ENCODE measurements around the gene PRTN3.
"Not testable (repeated sequence)": the region's sequence is repeated elsewhere in the genome, so short reads cannot be mapped to it uniquely, and the experiment has no call there.

The PRTN3 gene

DNA sequence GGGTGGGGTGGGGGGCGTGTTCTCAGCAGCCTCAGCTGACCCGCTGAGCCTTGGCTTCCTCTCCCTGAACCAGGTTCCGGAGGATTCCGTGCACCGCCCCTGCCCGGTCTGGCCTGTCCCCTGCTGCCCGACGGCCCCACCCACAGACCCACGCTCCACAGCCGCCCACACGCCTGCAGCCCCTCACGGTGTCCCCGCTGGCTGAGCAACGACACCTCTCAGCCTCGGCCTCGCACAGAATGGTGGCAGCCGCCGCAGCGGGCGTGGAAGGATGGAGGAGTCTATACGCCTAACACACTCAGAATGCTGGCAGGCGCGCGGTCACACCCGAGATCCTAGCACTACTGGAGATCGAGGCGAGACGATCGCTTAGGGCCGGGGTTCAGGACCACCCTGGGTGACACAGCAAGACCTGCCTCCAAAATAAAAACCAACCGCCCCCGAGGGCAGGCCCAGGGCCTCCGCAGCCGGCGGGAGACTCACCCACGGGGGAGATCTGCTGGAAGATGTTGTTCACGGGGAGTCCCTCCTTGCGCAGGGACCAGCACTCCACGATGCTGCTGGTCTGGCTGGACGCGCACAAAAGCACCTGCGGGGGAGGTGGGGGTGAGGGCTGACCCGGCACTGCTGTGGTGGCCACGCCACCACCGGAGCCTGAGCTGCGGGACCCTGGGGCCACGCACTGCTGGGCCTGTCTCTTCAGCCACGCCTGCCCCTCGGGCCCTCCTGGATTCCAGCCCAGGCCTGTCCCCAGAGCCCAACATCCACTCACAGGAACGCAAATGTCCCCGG lies 43.8 kb downstream of the PRTN3 start:
- no peak for DNase-seq

DNA sequence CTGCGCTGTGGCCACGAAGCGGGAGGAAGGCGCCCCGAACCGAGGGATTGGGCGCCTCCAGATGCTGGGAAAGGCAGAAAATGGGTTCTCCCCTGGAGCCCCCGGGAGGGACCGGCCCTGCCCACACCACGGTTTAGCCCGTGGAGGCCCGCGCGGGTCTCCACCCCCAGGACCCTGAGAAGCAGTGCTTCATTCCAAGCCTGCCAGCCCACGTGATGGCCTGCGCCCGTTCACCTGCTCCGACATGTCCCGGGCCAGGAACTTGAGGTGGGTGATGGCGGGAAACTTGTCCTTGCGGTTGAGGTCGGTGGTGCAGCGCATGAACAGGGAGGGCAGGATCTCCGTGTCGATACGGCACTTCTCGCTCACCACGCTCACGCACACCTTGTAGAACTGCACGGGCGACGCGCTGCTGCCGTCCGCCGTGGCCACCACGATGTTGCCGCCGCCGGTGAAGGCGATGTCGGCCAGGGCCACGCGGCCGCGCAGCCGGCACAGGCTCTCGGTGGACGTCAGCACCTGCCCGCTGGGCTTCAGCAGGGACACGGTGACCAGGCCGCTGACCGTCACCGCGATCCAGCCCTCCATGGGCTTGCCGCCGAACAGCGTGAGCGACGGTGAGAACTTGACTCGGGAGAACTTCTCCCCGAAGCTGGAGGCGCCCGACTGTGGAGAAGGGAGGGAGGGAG lies 44.9 kb downstream of the PRTN3 start:
- no peak for DNase-seq

DNA sequence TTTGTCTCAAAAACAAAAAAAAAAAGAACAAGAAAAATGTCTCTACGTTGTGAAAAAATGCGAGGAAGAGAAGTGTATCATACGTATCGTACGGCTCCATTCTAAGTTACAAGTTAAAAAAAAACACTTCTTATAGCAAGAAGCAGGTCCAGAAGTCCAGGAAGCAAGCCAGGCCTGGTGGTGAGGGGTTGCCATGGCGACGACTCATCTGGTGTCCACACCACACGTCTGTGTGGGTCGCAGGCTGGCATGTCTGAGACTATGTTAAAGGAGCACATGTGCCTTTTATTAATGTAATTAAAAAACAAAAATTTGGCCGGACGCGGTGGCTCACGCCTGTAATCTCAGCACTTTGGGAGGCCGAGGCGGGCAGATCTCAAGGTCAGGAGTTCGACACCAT lies 46.3 kb downstream of the PRTN3 start:
- no peak for DNase-seq

DNA sequence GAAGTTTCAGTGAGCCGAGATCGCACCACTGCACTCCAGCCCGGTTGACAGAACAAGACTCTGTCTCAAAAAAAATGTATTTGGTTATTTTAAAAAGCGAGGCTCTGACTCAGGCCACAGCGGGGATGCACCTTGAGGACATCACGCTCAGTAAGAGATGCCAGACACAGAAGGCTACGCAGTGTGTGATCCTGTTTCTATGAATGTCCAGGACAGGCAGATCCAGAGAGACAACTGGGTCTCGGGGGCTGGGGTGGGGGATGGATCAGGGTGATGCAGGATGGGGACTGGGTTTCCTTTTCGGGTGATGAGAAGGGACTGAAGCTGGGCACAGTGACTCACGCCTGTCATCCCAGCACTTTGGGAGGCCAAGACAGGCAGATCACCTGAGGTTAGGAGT lies 46.8 kb downstream of the PRTN3 start:
- no peak for DNase-seq

DNA sequence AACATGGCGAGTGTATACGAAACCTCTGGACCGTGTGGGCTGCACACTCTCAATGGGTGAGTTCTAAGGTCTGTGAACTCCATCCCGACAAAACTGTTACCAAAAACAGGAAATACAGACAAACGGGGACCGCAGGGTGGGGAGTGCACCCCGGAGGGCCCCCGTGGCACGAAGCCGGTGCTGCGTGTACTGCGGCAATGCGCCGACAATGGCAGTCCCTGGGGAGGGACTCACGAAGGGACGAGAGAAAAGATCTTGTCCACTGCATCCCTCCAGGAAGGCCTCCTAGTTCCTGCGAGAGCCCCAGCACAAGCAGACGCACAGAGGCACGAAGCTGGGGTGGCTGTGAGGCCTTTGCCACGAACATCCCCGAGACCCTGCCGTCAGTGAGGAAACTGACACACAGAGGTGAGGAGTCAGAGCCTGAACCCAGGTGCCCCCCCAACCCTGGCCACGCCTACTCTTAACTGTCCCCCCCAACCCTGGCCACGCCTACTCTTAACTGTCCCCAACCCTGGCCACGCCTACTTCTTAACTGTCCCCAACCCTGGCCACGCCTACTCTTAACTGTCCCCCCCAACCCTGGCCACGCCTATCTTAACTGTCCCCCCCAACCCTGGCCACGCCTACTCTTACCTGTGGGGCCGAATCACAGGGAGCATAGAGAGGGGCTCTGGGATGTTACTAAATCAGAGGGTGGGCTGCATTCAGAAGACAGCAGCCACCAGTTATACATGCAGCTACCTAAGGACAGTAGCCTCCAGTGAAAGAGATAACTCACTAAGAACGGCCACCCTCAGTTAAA lies 48.0 kb downstream of the PRTN3 start:
- no peak for DNase-seq

DNA sequence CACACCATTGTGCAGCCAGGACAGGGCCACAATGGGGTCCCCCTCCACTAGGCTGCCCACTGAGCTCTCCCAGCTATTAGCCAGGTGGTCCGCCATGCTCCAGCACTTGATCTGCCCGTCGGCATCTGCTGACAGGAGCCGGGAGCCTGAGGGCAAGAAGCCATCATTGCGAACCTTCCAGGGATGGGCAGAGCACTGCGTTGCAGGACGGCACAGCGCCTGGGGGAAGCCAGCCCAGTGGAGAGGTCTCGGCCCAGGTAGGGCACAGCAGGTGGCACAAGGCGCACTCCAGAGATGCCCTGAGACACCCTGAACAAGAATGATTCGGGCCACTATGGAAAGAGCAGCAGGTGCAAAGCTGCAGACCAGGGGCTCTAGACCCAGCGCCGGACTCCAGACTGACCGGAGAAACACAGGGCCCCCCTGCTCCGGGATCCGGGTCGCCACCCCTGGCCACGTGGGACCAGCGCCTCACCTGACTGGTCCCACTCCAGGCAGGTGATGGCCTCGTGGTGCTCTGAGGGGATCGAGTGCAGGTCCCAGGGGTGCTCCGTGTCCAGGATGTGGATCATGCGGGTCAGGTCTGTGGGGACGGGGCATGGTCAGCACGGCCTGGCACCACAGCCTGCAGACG lies 49.0 kb downstream of the PRTN3 start:
- DNase-seq, result no peak

DNA sequence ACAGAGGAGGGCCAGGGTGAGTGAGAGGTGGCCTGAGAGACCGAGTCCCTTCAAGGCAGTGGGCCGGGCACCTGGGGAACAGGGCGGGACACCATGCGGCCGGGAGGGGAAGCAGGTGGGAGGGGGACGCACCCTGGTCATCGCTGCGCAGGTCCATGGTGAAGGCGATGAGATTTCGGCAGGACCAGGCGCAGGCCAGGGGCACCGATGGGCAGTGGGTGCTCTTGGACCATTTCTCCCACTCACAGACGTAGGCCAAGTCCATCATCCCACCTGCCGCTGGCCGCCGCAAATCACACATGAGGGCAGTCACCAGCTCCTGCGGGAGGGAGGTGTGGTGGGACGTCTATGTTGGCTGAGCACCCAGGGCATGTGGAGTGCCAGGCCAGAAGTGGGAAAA lies 50.0 kb downstream of the PRTN3 start:
- no peak for DNase-seq

DNA sequence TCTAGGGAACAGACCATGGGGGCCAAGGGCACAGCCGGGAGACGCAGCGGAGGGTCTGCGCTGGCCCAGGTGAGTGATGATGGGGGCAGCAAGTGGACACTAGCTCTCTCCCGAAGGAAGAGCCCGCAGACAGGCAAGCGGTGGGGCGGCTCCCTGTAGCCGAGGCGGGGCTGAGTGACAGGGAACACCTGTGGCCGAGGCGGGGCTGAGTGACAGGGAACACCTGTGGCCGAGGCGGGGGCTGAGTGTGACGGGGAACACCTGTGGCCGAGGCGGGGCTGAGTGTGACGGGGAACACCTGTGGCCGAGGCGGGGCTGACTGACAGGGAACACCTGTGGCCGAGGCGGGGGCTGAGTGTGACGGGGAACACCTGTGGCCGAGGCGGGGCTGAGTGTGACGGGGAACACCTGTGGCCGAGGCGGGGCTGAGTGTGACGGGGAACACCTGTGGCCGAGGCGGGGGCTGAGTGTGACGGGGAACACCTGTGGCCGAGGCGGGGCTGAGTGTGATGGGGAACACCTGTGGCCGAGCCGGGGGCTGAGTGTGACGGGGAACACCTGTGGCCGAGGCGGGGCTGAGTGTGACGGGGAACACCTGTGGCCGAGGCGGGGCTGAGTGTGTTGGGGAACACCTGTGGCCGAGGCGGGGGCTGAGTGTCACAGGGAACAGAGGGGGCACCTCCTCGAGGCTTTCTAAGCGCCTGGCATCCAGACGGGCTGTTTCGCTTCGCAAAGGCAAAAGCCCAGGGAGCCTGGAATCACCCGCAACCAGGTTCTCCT lies 50.8 kb downstream of the PRTN3 start:
- DNase-seq, result not testable (repeated sequence)

DNA sequence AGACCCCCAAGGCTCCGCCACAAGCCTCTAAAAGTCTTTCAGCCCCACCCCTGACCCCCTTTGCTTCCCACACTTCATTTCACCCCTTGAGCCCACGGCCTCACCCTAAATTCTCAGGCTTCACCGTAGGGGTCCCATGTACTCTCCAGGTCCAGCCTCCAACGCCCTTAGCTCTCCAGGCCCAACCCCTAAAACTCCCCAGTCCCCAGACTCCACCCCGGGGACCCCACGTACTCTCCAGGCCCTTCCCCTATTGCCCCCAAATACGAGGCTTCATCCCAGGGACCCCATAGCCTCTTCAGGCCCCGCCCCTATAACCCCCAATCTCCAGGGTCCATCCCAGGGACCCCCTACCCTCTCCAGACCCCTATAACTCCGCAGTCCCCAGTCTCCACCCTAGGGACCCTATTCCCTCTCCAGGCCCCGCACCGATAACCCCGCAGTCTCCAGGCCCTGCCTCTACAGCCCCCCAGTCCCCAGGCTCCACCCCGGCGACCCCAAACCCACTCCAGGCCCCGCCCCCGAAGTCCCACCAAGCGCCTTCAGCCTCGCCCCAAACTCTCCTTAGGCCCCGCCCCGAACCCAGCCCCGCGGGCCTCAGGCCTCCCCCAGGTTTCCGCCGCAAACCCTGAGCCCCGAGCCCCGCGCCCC lies 51.6 kb downstream of the PRTN3 start:
- DNase-seq, result no peak

DNA sequence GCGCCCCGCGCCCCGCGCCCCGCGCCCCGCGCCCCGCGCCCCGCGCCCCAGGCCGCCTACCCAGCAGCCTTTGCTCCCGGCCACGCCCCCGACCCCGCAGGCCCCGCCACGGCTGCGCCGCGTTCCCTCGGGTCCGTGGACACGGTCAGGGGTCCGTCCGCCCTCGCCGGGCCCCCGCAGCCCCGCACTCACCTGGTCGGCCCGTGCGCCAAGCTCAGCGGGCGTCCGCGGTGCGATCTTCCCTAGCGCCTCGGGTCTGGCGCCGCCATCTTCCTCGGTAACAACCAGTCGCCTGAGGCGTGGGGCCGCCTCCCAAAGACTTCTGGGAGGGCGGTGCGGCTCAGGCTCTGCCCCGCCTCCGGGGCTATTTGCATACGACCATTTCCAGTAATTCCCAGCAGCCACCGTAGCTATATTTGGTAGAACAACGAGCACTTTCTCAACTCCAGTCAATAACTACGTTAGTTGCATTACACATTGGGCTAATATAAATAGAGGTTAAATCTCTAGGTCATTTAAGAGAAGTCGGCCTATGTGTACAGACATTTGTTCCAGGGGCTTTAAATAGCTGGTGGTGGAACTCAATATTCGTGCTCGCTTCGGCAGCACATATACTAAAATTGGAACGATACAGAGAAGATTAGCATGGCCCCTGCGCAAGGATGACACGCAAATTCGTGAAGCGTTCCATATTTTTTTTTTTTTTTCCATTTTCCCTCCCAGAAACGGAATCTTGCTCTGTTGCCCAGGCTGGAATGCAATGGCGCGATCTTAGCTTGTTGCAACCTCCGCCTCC lies 52.3 kb downstream of the PRTN3 start, which contains the start of the genes MED16 and RNU6-9:
MED16 (minus strand) TSS at position 294 of the 796 bp plus-strand sequence. CDS start 2,056 bp downstream, outside the sequence.
RNU6-9 (plus strand) TSS at position 591 of the 796 bp plus-strand sequence.
- peak; percentile 91 for DNase-seq

DNA sequence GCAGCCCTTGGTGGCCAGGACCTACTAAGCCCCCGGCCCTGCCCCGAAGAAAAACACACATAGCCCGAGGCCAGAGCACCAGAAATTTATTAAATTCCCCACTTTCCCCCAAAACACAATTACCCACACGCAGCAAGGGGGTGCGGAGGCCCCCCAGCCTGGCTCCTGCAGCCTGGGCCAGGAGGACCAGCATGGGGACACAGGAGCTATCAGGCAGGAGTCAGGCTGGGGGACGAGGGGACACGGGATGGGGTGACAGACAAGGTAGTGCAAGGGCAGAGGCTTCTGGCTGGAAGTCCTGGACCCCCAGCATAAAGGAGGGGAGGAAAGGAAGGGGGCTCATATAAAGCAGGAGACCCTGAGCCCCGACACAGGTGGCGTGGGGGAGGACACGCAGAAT lies 55.6 kb downstream of the PRTN3 start:
- no peak for DNase-seq

DNA sequence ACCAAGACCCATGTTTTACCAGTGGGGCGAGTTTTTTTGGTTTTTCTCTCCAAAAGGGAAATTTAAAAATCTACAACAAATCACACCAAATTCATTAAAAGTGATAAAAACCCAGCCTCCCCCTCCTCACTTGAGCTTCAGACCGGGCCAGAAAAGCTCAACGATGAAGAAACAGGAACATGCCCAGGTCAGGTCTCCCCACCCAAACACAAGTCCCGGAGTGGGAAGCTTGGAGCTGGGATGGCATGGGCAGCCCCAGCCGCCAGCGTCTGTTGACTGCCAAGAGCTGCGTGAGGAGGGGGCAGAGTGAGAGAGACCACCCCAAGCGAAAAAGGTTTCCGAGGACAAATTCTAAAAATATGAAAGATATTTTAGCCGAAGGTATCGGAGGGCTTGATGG lies 56.2 kb downstream of the PRTN3 start:
- no peak for DNase-seq

DNA sequence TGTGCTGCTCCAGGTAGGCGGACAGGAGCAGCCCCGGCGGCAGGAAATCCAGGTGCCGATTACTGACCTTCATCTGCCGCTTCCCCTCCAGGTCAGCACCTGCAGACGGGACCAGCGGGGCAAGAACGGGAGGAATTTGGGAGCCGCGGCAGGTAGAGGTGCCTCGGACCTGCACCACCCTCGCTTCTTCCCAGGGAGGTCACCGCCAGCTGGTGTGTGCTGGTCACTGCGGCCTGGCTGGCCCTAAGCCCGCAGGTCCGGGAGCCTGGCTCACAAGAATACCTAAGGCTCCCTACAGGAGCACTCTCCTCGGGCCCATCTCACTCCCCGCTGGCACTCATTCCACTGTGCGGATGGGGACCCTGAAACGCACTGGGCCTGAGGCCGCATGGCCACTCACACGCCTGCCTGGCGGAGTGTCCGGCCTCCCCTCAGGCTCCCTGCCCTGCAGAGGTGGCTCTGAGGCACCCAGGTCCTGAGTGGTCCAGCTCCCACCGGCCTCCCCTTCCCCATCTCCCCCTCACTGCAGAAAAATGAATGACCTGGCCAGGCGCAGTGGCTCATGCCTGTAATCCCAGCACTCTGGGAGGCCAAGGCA lies 56.7 kb downstream of the PRTN3 start:
- no peak for DNase-seq
